MM.1S (cell line): ENCODE data around the gene MAP3K12.
A peak's percentile ranks its signal among the peaks of the same experiment; 100 is the strongest.
"Not testable (repeated sequence)": the region's sequence is repeated elsewhere in the genome, so short reads cannot be mapped to it uniquely, and the experiment has no call there.

Experiments
- DNase-seq: peaks from one replicate; pipeline ENCODE4 v3.0.0-alpha.2; 2015
- H2AFZ ChIP-seq: fragments of 300-600 bp; sonication (generic); 2 replicates; pipeline ENCODE4 v1.6.0; 2016; ENCODE audit warnings: antibody characterized with exemption, low read length
- H3F3A ChIP-seq: fragments of 300-600 bp; sonication (generic); 2 replicates; pipeline ENCODE4 v1.6.1; 2016; ENCODE audit warnings: mild to moderate bottlenecking, antibody characterized with exemption, low read length, moderate library complexity, mixed read lengths; ENCODE audit not compliant: insufficient read depth
- H3K27ac ChIP-seq: fragments of 300-600 bp; sonication (generic); 2 replicates; pipeline ENCODE4 v1.5.1; 2016; ENCODE audit warnings: mild to moderate bottlenecking, low read length
- H3K27me3 ChIP-seq: fragments of 300-600 bp; sonication (generic); replicated peaks from 2 replicates; pipeline ENCODE4 v1.6.0; 2016; ENCODE audit warnings: low read length; ENCODE audit not compliant: insufficient read depth
- H3K36me3 ChIP-seq: fragments of 300-600 bp; sonication (generic); replicated peaks from 2 replicates; pipeline ENCODE4 v1.6.1; 2016; ENCODE audit warnings: mild to moderate bottlenecking, low read length, mixed read lengths; ENCODE audit not compliant: insufficient read depth
- H3K4me1 ChIP-seq: fragments of 300-600 bp; sonication (generic); 2 replicates; pipeline ENCODE4 v1.6.1; 2016; ENCODE audit warnings: low read length, mixed read lengths
- H3K4me2 ChIP-seq: fragments of 300-600 bp; sonication (generic); 2 replicates; pipeline ENCODE4 v1.6.0; 2016; ENCODE audit warnings: low read depth, low read length
- H3K4me3 ChIP-seq: fragments of 300-600 bp; sonication (generic); 2 replicates; pipeline ENCODE4 v1.5.1; 2016; ENCODE audit warnings: low read length, mixed read lengths
- H3K79me2 ChIP-seq: fragments of 300-600 bp; sonication (generic); 2 replicates; pipeline ENCODE4 v1.6.1; 2016; ENCODE audit warnings: mixed run types, low read length, mixed read lengths
- H3K9ac ChIP-seq: fragments of 300-600 bp; sonication (generic); 2 replicates; pipeline ENCODE4 v1.6.1; 2016; ENCODE audit warnings: low read length, mixed read lengths
- H3K9me2 ChIP-seq: fragments of 300-600 bp; sonication (generic); replicated peaks from 2 replicates; pipeline ENCODE4 v1.6.1; 2016; ENCODE audit warnings: mild to moderate bottlenecking, low read length, mixed read lengths; ENCODE audit not compliant: insufficient read depth
- H3K9me3 ChIP-seq: fragments of 300-600 bp; sonication (generic); replicated peaks from 2 replicates; pipeline ENCODE4 v1.6.1; 2016; ENCODE audit warnings: mild to moderate bottlenecking, low read length, mixed read lengths; ENCODE audit not compliant: insufficient read depth
- H4K20me1 ChIP-seq: fragments of 300-600 bp; sonication (generic); 2 replicates; pipeline ENCODE4 v1.6.1; 2016; ENCODE audit warnings: mild to moderate bottlenecking, low read length, moderate library complexity, mixed read lengths; ENCODE audit not compliant: insufficient read depth
- CTCF ChIP-seq: fragments of 300-600 bp; sonication (generic); IDR thresholded peaks from 2 replicates; pipeline ENCODE4 v1.5.1; 2016; ENCODE audit warnings: antibody characterized with exemption, low read length, mixed read lengths
- EZH2 ChIP-seq: fragments of 300-600 bp; sonication (generic); optimal IDR thresholded peaks from 2 replicates; pipeline ENCODE3; 2017; ENCODE audit warnings: low read depth, mild to moderate bottlenecking, antibody characterized with exemption, low read length, mixed read lengths
- EZH2phosphoT487 ChIP-seq: fragments of 300-600 bp; sonication (generic); IDR thresholded peaks from 2 replicates; pipeline ENCODE4 v1.6.1; 2018; ENCODE audit warnings: antibody characterized with exemption, low read length

Gene MAP3K12

GRCh38 chr12:53482626-53483168 lies 16.6 kb downstream of the MAP3K12 start:
- H3K27ac ChIP-seq = no peak overlapping the region; the same call in 1 of the 2 replicates
- H2AFZ ChIP-seq = no peak overlapping the region
- peaks cover 7% of the 10 kb centered on the region; the same call in 1 of the 2 replicates for H4K20me1 ChIP-seq
- H3K79me2 ChIP-seq = peaks cover 39% of the 10 kb centered on the region
- H3K9ac ChIP-seq = no peak overlapping the region
- H3K9me3 ChIP-seq = no peaks in the 10 kb centered on the region
- peaks cover 85% of the 10 kb centered on the region for H3F3A ChIP-seq
- peaks cover 31% of the 10 kb centered on the region for H3K4me1 ChIP-seq
- H3K4me3 ChIP-seq = no peak overlapping the region
- H3K36me3 ChIP-seq = peaks cover 23% of the 10 kb centered on the region; the same call in 1 of the 2 replicates
- H3K9me2 ChIP-seq = no peaks in the 10 kb centered on the region
- DNase-seq = no peak
- no peak overlapping the region for H3K4me2 ChIP-seq
- no peaks in the 10 kb centered on the region for H3K27me3 ChIP-seq
- no peak for TF ChIP-seq EZH2
- TF ChIP-seq EZH2phosphoT487 = no peak
- TF ChIP-seq CTCF = no peak

- peaks cover 23% of the 10 kb centered on the region; the same call in 1 of the 2 replicates for H3K36me3 ChIP-seq
- peak overlapping the region; percentile 42; the same call in 1 of the 2 replicates for H3K27ac ChIP-seq
These were observed 17.2 kb downstream of the MAP3K12 start for GRCh38 chr12:53481939-53482586.

GRCh38 chr12:53481458-53481857 lies 17.8 kb downstream of the MAP3K12 start:
- not testable (repeated sequence) for H2AFZ ChIP-seq, H3K4me3 ChIP-seq, H3K4me2 ChIP-seq, H3K9me2 ChIP-seq, H4K20me1 ChIP-seq, H3K9ac ChIP-seq, H3K27me3 ChIP-seq, DNase-seq, H3K9me3 ChIP-seq
- Histone ChIP-seq H3F3A (peaks cover 85% of the 10 kb centered on the region), H3K4me1 (peaks cover 41% of the 10 kb centered on the region), H3K79me2 (peaks cover 51% of the 10 kb centered on the region), H3K36me3 (peaks cover 23% of the 10 kb centered on the region; the same call in 1 of the 2 replicates), H3K27ac (peak overlapping the region; percentile 42; the same call in 1 of the 2 replicates)

More at GRCh38 chr12:53481939-53482586, 17.2 kb downstream of the MAP3K12 start:
- peak; percentile 48 for DNase-seq
- Histone ChIP-seq H2AFZ (no peak overlapping the region), H3K9ac (no peak overlapping the region), H3K4me2 (no peak overlapping the region), H3K4me1 (peaks cover 35% of the 10 kb centered on the region), H3K79me2 (peaks cover 45% of the 10 kb centered on the region), H3K4me3 (no peak overlapping the region), H3K9me2 (no peaks in the 10 kb centered on the region), H3F3A (peaks cover 85% of the 10 kb centered on the region), H4K20me1 (peaks cover 7% of the 10 kb centered on the region; the same call in 1 of the 2 replicates), H3K9me3 (no peaks in the 10 kb centered on the region), H3K27me3 (no peaks in the 10 kb centered on the region)
- no peak for TF ChIP-seq EZH2
- peak; percentile 46 for TF ChIP-seq CTCF
- TF ChIP-seq EZH2phosphoT487 = no peak
